ENCODE data around the gene CHRNA1. TPM values are rescaled to one million over a fixed set of nuclear protein-coding genes. Genes with fewer than 3 reads are reported as not detected.

Gene CHRNA1
- total RNA-seq, 1 experiment from 2014 or later, result not detected

DNA sequence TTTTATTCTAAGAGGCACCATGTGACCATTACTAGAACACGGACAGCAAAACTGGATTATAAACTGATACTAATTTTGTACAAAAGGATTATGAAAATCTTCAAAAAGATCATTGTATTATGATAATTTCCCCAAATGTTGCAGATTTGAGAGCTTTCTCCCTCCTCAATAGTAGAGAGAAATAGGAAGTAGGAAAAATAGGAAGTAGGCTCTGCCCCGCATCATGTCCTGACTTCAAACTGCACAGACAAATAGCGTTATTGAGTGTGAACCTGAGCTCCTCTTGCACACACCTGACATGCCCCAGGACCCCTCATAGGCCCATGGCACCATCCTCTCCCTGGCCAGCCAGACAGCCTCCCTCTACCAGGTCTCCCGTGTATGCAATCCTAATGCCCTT is 25.4 kb downstream of the CHRNA1 start:
- no peak overlapping the region for H3K27ac ChIP-seq
- ChIA-PET POLR2A (ENCODE audit: unreplicated experiment) (no interaction called here), CTCF (interaction anchor here (0.9 kb wide), 1 partner anchor 10 kb away, joined by 4 read pairs; no protein-coding TSS in a partner anchor)
- no peak overlapping the region for H3K4me3 ChIP-seq
- no peak overlapping the region for H3K4me2 ChIP-seq
- no peaks in the 10 kb centered on the region for H4K20me1 ChIP-seq (ENCODE audit: insufficient read depth)
- no peaks in the 10 kb centered on the region for H3K4me1 ChIP-seq (replicated peaks; ENCODE audit: insufficient read depth)
- no TSS peak for BruUV-seq (replicated peaks)
- H3K9me2 ChIP-seq (ENCODE audit: insufficient read depth), result no peaks in the 10 kb centered on the region
- no peaks in the 10 kb centered on the region for H3F3A ChIP-seq (ENCODE audit: insufficient read depth, low read depth)
- no peaks in the 10 kb centered on the region for H3K27me3 ChIP-seq (ENCODE audit: insufficient read depth, low read depth)
- TF ChIP-seq EZH2 (IDR thresholded peaks at IDR 0.05; ENCODE audit: low read depth), result no peak
- TF ChIP-seq, protein P1, sequence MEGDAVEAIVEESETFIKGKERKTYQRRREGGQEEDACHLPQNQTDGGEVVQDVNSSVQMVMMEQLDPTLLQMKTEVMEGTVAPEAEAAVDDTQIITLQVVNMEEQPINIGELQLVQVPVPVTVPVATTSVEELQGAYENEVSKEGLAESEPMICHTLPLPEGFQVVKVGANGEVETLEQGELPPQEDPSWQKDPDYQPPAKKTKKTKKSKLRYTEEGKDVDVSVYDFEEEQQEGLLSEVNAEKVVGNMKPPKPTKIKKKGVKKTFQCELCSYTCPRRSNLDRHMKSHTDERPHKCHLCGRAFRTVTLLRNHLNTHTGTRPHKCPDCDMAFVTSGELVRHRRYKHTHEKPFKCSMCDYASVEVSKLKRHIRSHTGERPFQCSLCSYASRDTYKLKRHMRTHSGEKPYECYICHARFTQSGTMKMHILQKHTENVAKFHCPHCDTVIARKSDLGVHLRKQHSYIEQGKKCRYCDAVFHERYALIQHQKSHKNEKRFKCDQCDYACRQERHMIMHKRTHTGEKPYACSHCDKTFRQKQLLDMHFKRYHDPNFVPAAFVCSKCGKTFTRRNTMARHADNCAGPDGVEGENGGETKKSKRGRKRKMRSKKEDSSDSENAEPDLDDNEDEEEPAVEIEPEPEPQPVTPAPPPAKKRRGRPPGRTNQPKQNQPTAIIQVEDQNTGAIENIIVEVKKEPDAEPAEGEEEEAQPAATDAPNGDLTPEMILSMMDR (conservative IDR thresholded peaks at IDR 0.05), result no peak
- H3K79me2 ChIP-seq (ENCODE audit: low read depth), result no peaks in the 10 kb centered on the region
- intact Hi-C loops (cut with micrococcal nuclease; ENCODE audit: unreplicated experiment), result no loop called here
- no peak for DNase-seq
- no peak overlapping the region for H2AFZ ChIP-seq
- H3K36me3 ChIP-seq (ENCODE audit: low read depth), result no peaks in the 10 kb centered on the region
- no peaks in the 10 kb centered on the region for H3K9me3 ChIP-seq (ENCODE audit: insufficient read depth, low read depth)

DNA sequence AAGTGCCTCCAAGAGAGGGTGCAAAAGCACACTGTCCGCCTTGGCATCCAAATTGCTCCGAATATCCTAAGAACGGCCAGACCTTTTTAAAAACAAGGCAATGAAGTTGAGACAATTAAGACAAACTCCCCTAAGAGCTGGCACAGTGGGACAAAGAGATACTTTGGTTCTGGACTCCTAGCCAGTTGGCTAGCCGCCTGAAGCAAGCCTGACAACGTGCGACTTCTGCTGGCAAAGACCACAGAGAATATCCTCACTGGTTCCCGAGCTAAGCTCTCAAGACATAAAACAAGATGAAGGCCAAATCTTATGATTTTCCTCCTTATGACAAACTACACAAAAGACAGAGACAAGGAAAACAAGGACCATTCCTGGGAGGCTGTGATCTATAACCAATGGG is 32.7 kb downstream of the CHRNA1 start:
- H3K27me3 ChIP-seq (ENCODE audit: insufficient read depth, low read depth), result no peaks in the 10 kb centered on the region
- H3K4me3 ChIP-seq, result no peak overlapping the region
- H3K9me3 ChIP-seq (ENCODE audit: insufficient read depth, low read depth), result no peaks in the 10 kb centered on the region
- no peaks in the 10 kb centered on the region for H3K36me3 ChIP-seq (ENCODE audit: low read depth)
- H3K27ac ChIP-seq, result no peak overlapping the region
- no peak for TF ChIP-seq EZH2 (IDR thresholded peaks at IDR 0.05; ENCODE audit: low read depth)
- TF ChIP-seq, protein P1 (conservative IDR thresholded peaks at IDR 0.05), result no peak
- H2AFZ ChIP-seq, result no peak overlapping the region
- CTCF ChIA-PET, result no interaction called here
- H3K9me2 ChIP-seq (ENCODE audit: insufficient read depth), result no peaks in the 10 kb centered on the region
- no peaks in the 10 kb centered on the region for H3F3A ChIP-seq (ENCODE audit: insufficient read depth, low read depth)
- H4K20me1 ChIP-seq (ENCODE audit: insufficient read depth), result no peaks in the 10 kb centered on the region
- DNase-seq, result no peak
- H3K4me2 ChIP-seq, result no peak overlapping the region
- no TSS peak for BruUV-seq (replicated peaks)
- intact Hi-C loops (cut with micrococcal nuclease; ENCODE audit: unreplicated experiment), result no loop called here
- POLR2A ChIA-PET (ENCODE audit: unreplicated experiment), result no interaction called here
- H3K79me2 ChIP-seq (ENCODE audit: low read depth), result no peaks in the 10 kb centered on the region
- H3K4me1 ChIP-seq (replicated peaks; ENCODE audit: insufficient read depth), result no peaks in the 10 kb centered on the region

DNA sequence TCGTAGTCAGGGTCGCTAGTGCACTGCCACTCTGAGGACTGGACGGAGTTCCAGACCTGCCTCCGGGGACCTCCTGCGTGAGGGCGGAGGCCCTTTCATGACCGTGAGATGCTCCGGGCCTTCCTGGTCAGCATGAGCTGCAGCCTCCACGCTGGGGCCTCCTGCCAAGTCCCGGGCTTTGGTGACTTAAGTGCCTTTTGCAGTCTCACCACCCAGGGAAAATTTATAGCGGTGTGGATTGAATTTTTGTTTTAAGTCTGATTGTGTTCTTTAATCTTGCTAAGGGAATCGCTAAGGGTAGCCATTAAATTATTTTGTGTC is 33.6 kb downstream of the CHRNA1 start:
- intact Hi-C loops (cut with micrococcal nuclease; ENCODE audit: unreplicated experiment), result no loop called here
- no peak overlapping the region for H2AFZ ChIP-seq
- H3K27ac ChIP-seq, result no peak overlapping the region
- CTCF ChIA-PET, result interaction anchor here (0.6 kb wide), 1 partner anchor 229 kb away, joined by 3 read pairs; no protein-coding TSS in a partner anchor
- no peak overlapping the region for H3K4me3 ChIP-seq
- no peaks in the 10 kb centered on the region for H3K9me3 ChIP-seq (ENCODE audit: insufficient read depth, low read depth)
- no peak for TF ChIP-seq EZH2 (IDR thresholded peaks at IDR 0.05; ENCODE audit: low read depth)
- TF ChIP-seq, protein P1 (conservative IDR thresholded peaks at IDR 0.05), result no peak
- POLR2A ChIA-PET (ENCODE audit: unreplicated experiment), result no interaction called here
- no peaks in the 10 kb centered on the region for H3K9me2 ChIP-seq (ENCODE audit: insufficient read depth)
- H3K79me2 ChIP-seq (ENCODE audit: low read depth), result no peaks in the 10 kb centered on the region
- H3K4me1 ChIP-seq (replicated peaks; ENCODE audit: insufficient read depth), result no peaks in the 10 kb centered on the region
- H3K4me2 ChIP-seq, result no peak overlapping the region
- DNase-seq, result no peak
- H3K27me3 ChIP-seq (ENCODE audit: insufficient read depth, low read depth), result no peaks in the 10 kb centered on the region
- BruUV-seq (replicated peaks), result no TSS peak
- H3K36me3 ChIP-seq (ENCODE audit: low read depth), result no peaks in the 10 kb centered on the region
- no peaks in the 10 kb centered on the region for H4K20me1 ChIP-seq (ENCODE audit: insufficient read depth)
- no peaks in the 10 kb centered on the region for H3F3A ChIP-seq (ENCODE audit: insufficient read depth, low read depth)

Data from PC-9 (cell line).